Measurements from ENCODE around the gene BMP8B. TPM values are rescaled to one million over a fixed set of nuclear protein-coding genes. Genes with fewer than 3 reads are reported as not detected.

The BMP8B gene
- total RNA-seq (1 to 10 TPM in 3 of 5 donors, under 1 TPM in 1, not detected in 1; 0.14 to 5.2 (median 1.6) TPM), polyA plus RNA-seq (under 1 TPM; 0.31 to 0.68 (median 0.37) TPM)
- long read RNA-seq, donor 1: 0 reads
- long read RNA-seq, donor 2: 0 reads
- long read RNA-seq, donor 3, full-length matches to known transcripts: 1 of 1 reads
- long read RNA-seq, donor 3, partial matches to known transcripts: 0 of 1 reads
- long read RNA-seq, donor 3, other reads (novel, unspliced or antisense): 0 of 1 reads
- long read RNA-seq, donor 4: 0 reads
- long read RNA-seq, donor 5, full-length matches to known transcripts: 1 of 1 reads
- long read RNA-seq, donor 5, partial matches to known transcripts: 0 of 1 reads
- long read RNA-seq, donor 5, other reads (novel, unspliced or antisense): 0 of 1 reads
- long read RNA-seq, donor 6: 0 reads
- long read RNA-seq, donor 7, full-length matches to known transcripts: 2 of 2 reads
- long read RNA-seq, donor 7, partial matches to known transcripts: 0 of 2 reads
- long read RNA-seq, donor 7, other reads (novel, unspliced or antisense): 0 of 2 reads
- long read RNA-seq, donor 8: 0 reads
- long read RNA-seq, donor 9: 0 reads
- long read RNA-seq, donor 10: 0 reads

GRCh38 chr1:39788758-39789570 lies at the start of gene BMP8B:
BMP8B (minus strand) TSS chr1:39788865; CDS start chr1:39788485, 380 bp downstream.
- TF ChIP-seq CTCF (IDR thresholded peaks at IDR 0.05) (no peak), POLR2A (IDR thresholded peaks at IDR 0.05) (no peak), POLR2AphosphoS5 (IDR thresholded peaks at IDR 0.05) (no peak), EP300 (IDR thresholded peaks at IDR 0.05) (no peak)
- no peaks in the 10 kb centered on the region for H3K36me3 ChIP-seq
- WGBS, 5 donors: 1 to 3% (median 2%) methylated on average over 22 to 91 of the region's 91 CpGs
- peaks cover 0 to 47% (median 23%) of the 10 kb centered on the region in 3 donors for H3K27me3 ChIP-seq
- peaks cover 13 to 22% (median 18%) of the 10 kb centered on the region in 4 donors for H3K4me1 ChIP-seq
- DNase-seq: peak; percentile 73 to 82
- peak within 1 kb of the TSS; percentile 57 to 74 (median 67) for H3K4me3 ChIP-seq
- intact Hi-C loops (cut with DNase I; ENCODE audit: low total_unique reads): no loop called here
- H3K9me3 ChIP-seq: no peaks in the 10 kb centered on the region
- peak within 1 kb of the TSS in 4 of 5 donors; percentile 67 to 82 (median 76) for H3K27ac ChIP-seq

GRCh38 chr1:39836595-39837110 lies 48.0 kb upstream of the BMP8B start:
- peaks cover 11 to 44% (median 41%) of the 10 kb centered on the region in 4 donors for H3K36me3 ChIP-seq
- peaks cover 0 to 27% (median 10%) of the 10 kb centered on the region in 4 donors for H3K4me1 ChIP-seq
- WGBS, 5 donors: 34 to 67% (median 46%) methylated on average over 3 of the region's 3 CpGs
- TF ChIP-seq CTCF (IDR thresholded peaks at IDR 0.05) (no peak), POLR2AphosphoS5 (IDR thresholded peaks at IDR 0.05) (no peak), POLR2A (IDR thresholded peaks at IDR 0.05) (no peak), EP300 (IDR thresholded peaks at IDR 0.05) (no peak)
- H3K4me3 ChIP-seq: no peak overlapping the region
- intact Hi-C loops (cut with DNase I; ENCODE audit: low total_unique reads): no loop called here
- no peak for DNase-seq
- peak overlapping the region in 2 of 5 donors; percentile 8 to 31 for H3K27ac ChIP-seq
- no peaks in the 10 kb centered on the region for H3K9me3 ChIP-seq
- no peaks in the 10 kb centered on the region for H3K27me3 ChIP-seq

GRCh38 chr1:39835935-39836594 lies 47.4 kb upstream of the BMP8B start:
- Histone ChIP-seq H3K27me3 (no peaks in the 10 kb centered on the region), H3K9me3 (no peaks in the 10 kb centered on the region), H3K4me1 (peaks cover 0 to 27% (median 10%) of the 10 kb centered on the region in 4 donors), H3K4me3 (no peak overlapping the region), H3K36me3 (peaks cover 5 to 39% (median 35%) of the 10 kb centered on the region in 4 donors), H3K27ac (peak overlapping the region in 1 of 5 donors; percentile 31)
- intact Hi-C loops (cut with DNase I; ENCODE audit: low total_unique reads): no loop called here
- no peak for DNase-seq
- TF ChIP-seq EP300 (IDR thresholded peaks at IDR 0.05) (no peak), POLR2A (IDR thresholded peaks at IDR 0.05) (no peak), POLR2AphosphoS5 (IDR thresholded peaks at IDR 0.05) (no peak), CTCF (IDR thresholded peaks at IDR 0.05) (no peak)
- 28 to 62% (median 47%) methylated on average over 7 of the region's 7 CpGs for WGBS, 5 donors
